Body of pancreas (tissue), 4 donors: Measurements from ENCODE around the gene MFSD11.

Source experiments
- CTCF ChIP-seq, 7 experiments: fragments of 450-650 bp in 4 of 7; fragments of 200-600 bp in 3 of 7; sonication (generic) in 3 of 7; IDR thresholded peaks; one replicate each; pipeline ENCODE4 v1.5.1; 2016 to 2019; ENCODE audit warnings: antibody characterized with exemption in 7 of 7
- POLR2A ChIP-seq, 3 donors: fragments of 450-650 bp; IDR thresholded peaks; one replicate each; pipeline ENCODE4 v1.6.1; 2016; ENCODE audit warnings: antibody characterized with exemption in 3 of 3, mild to moderate bottlenecking in 2 of 3

- TF ChIP-seq CTCF (IDR thresholded peaks at IDR 0.05) (no peak), POLR2A (IDR thresholded peaks at IDR 0.05) (no peak)
Measured at GRCh38 chr17:76812263-76812662, 74.3 kb downstream of the MFSD11 start.
